Endothelial cell of umbilical vein (primary cell): ENCODE measurements around the gene PTMA. TPM values are rescaled to one million over a fixed set of nuclear protein-coding genes. Genes with fewer than 3 reads are reported as not detected.

Experiments used
- BruUV-seq: library from RNA; stranded (reverse); fragments of 400-500 nt; replicated peaks from 2 replicates; lab custom pipeline; 2021; lab: Mats Ljungman, UMichigan
- CTCF ChIA-PET: fragments of 300-600, 350-600 bp; sonication (Branson Sonifier 250); formaldehyde crosslinking; loops from one replicate; lab custom pipeline; 2021; ENCODE audit warnings: antibody characterized with exemption, inconsistent platforms; lab: Charles Lee
- POLR2A ChIA-PET: fragments of 300-600, 350-600 bp; sonication (Branson Sonifier 250); formaldehyde crosslinking; loops from one replicate; lab custom pipeline; 2021; ENCODE audit warnings: antibody characterized with exemption, inconsistent platforms; lab: Charles Lee
- DNase-seq: peaks from one replicate; pipeline ENCODE4 v3.0.0-alpha.2; 2011; ENCODE audit warnings: low read depth, low spot score
- FAIRE-seq: peaks from 2 replicates; lab custom pipeline; 2011; peaks lifted over from hg19 to GRCh38; lab: Jason Lieb, UNC
- H2AFZ ChIP-seq: 2 replicates; pipeline ENCODE4 v1.6.0; 2012; ENCODE audit warnings: low read depth, low read length, control low read depth, inconsistent platforms
- H3K27ac ChIP-seq: 2 replicates; pipeline ENCODE4 v1.5.1; 2011; ENCODE audit warnings: low read depth, mild to moderate bottlenecking, control low read depth, low read length, moderate library complexity; ENCODE audit not compliant: insufficient read depth
- H3K27me3 ChIP-seq, 2 experiments: 2 replicates each; pipeline versions ENCODE4 v1.6.0 to v1.6.1; 2011; ENCODE audit warnings: low read length in 2 of 2, mixed read lengths in 1 of 2; ENCODE audit not compliant: control insufficient read depth in 2 of 2, insufficient read depth in 2 of 2
- H3K36me3 ChIP-seq, 2 experiments: 2 replicates in 1 of 2; 3 replicates in 1 of 2; pipeline ENCODE4 v1.5.1; 2011; ENCODE audit warnings: low read length in 2 of 2, mild to moderate bottlenecking in 1 of 2, moderate library complexity in 1 of 2; ENCODE audit not compliant: control insufficient read depth in 2 of 2, insufficient read depth in 2 of 2; ENCODE audit errors: extremely low read depth in 1 of 2
- H3K4me1 ChIP-seq: 3 replicates; pipeline ENCODE4 v1.5.1; 2011; ENCODE audit warnings: mild to moderate bottlenecking, low read length; ENCODE audit not compliant: control insufficient read depth, insufficient read depth; ENCODE audit errors: extremely low read depth
- H3K4me2 ChIP-seq: 2 replicates; pipeline ENCODE4 v1.6.1; 2011; ENCODE audit warnings: low read length, control low read depth, mixed read lengths; ENCODE audit not compliant: insufficient read depth
- H3K4me3 ChIP-seq, 3 experiments: fragments of 200-600 bp in 1 of 3; sonication (generic), shearing (Covaris generic) in 1 of 3; replicated peaks in 1 of 3; 2 replicates each; pipeline ENCODE4 v1.5.1; 2011 to 2016; ENCODE audit warnings: control low read depth in 3 of 3, low read length in 3 of 3, mild to moderate bottlenecking in 2 of 3, inconsistent platforms in 1 of 3, low read depth in 1 of 3, moderate library complexity in 1 of 3; ENCODE audit not compliant: insufficient read depth in 1 of 3
- H3K79me2 ChIP-seq: 2 replicates; pipeline ENCODE4 v1.6.0; 2012; ENCODE audit warnings: low read length, inconsistent platforms; ENCODE audit not compliant: control insufficient read depth, insufficient read depth
- H3K9ac ChIP-seq: replicated peaks from 2 replicates; pipeline ENCODE3; 2011; ENCODE audit warnings: low read length, control low read depth; ENCODE audit not compliant: insufficient read depth; ENCODE audit errors: extremely low read depth
- H3K9me1 ChIP-seq: replicated peaks from 3 replicates; pipeline ENCODE4 v1.6.0; 2011; ENCODE audit warnings: mild to moderate bottlenecking, low read length; ENCODE audit not compliant: control insufficient read depth, insufficient read depth; ENCODE audit errors: extremely low read depth
- H3K9me3 ChIP-seq: replicated peaks from 2 replicates; pipeline ENCODE4 v1.5.1; 2012; ENCODE audit warnings: low read length, inconsistent platforms; ENCODE audit not compliant: control insufficient read depth, insufficient read depth
- H4K20me1 ChIP-seq: replicated peaks from 2 replicates; pipeline ENCODE3; 2011; ENCODE audit warnings: mild to moderate bottlenecking, low read length; ENCODE audit not compliant: control insufficient read depth, insufficient read depth; ENCODE audit errors: extremely low read depth
- CTCF ChIP-seq, 2 donors: IDR thresholded peaks; 1 replicate in 1 of 2; 2 replicates in 1 of 2; pipeline ENCODE4 v1.5.1; 2011; ENCODE audit warnings: low read length in 2 of 2, mild to moderate bottlenecking in 2 of 2, moderate library complexity in 2 of 2, control low read depth in 1 of 2, inconsistent platforms in 1 of 2, low read depth in 1 of 2; ENCODE audit not compliant: insufficient read depth in 1 of 2; ENCODE audit errors: extremely low read depth in 1 of 2
- EZH2 ChIP-seq: IDR thresholded peaks from 2 replicates; pipeline ENCODE4 v1.6.1; 2012; ENCODE audit warnings: borderline replicate concordance, low read depth, mild to moderate bottlenecking, moderate library complexity, low read length, inconsistent platforms; ENCODE audit not compliant: severe bottlenecking
- FOS ChIP-seq: IDR thresholded peaks from 2 replicates; pipeline ENCODE4 v1.6.1; 2011; ENCODE audit warnings: mild to moderate bottlenecking, low read length, moderate library complexity, borderline replicate concordance; ENCODE audit not compliant: insufficient read depth
- GATA2 ChIP-seq: IDR thresholded peaks from 2 replicates; pipeline ENCODE4 v1.7.0; 2011; ENCODE audit warnings: low read depth, mild to moderate bottlenecking, moderate library complexity, mixed read lengths, low read length; ENCODE audit not compliant: insufficient read length, insufficient read depth
- JUN ChIP-seq: IDR thresholded peaks from 2 replicates; pipeline ENCODE4 v1.6.1; 2011; ENCODE audit warnings: borderline replicate concordance, low read depth; ENCODE audit not compliant: insufficient read length, insufficient read depth
- MAX ChIP-seq: IDR thresholded peaks from 2 replicates; pipeline ENCODE4 v1.6.1; 2011; ENCODE audit not compliant: insufficient read depth, insufficient read length
- MYC ChIP-seq: IDR thresholded peaks from one replicate; pipeline ENCODE4 v1.6.1; 2011; ENCODE audit warnings: mild to moderate bottlenecking, low read depth, low read length
- POLR2A ChIP-seq: IDR thresholded peaks from 2 replicates; pipeline ENCODE4 v1.6.1; 2012; ENCODE audit warnings: low read depth, mild to moderate bottlenecking, control low read depth, low read length
- POLR2AphosphoS5 ChIP-seq: IDR thresholded peaks from 2 replicates; pipeline ENCODE4 v1.6.1; 2012; ENCODE audit warnings: low read depth, mild to moderate bottlenecking, control low read depth, low read length, moderate library complexity; ENCODE audit not compliant: insufficient read depth
- dilution Hi-C: fragments of 300-500 bp; cut with MboI; formaldehyde crosslinking; loops from one replicate; pipeline ENCODE4 v1.15.0; 2019; ENCODE audit warnings: low sequenced_read_pairs; ENCODE audit not compliant: extremely low pct_ligation_motif_present
- intact Hi-C: fragments of 100-400 bp; cut with micrococcal nuclease; formaldehyde crosslinking; loops from one replicate; pipeline ENCODE4 v1.10.0; 2022
- polyA plus RNA-seq, 4 experiments: library from polyadenylated mRNA; depleted of rRNA in 3 of 4; stranded (reverse) in 3 of 4; unstranded in 1 of 4; fragments of >200 nt; gene quantifications; 2 replicates each; pipeline versions ENCODE4 v1.2.1 to v1.2.3, GENCODE V29; 2011 to 2012; ENCODE audit warnings: missing spikeins in 1 of 4
- total RNA-seq: library from RNA; stranded (reverse); gene quantifications from 2 replicates; pipeline ENCODE4 v1.2.3, GENCODE V29; 2021

Gene PTMA
- total and polyA plus RNA-seq, 2 donors (not counting 3 experiments of a cell fraction or from before 2014, with no cell fraction given) = 404 to 1,488 TPM

- FAIRE-seq (no peak), DNase-seq (no peak)
- Histone ChIP-seq H3K9ac (no peak overlapping the region), H3K36me3 (no peaks in the 10 kb centered on the region), H3K27me3 (no peaks in the 10 kb centered on the region), H3K4me2 (no peak overlapping the region), H4K20me1 (no peaks in the 10 kb centered on the region), H3K9me3 (no peaks in the 10 kb centered on the region), H3K27ac (no peak overlapping the region), H2AFZ (no peak overlapping the region), H3K79me2 (no peaks in the 10 kb centered on the region), H3K4me3 (no peak overlapping the region), H3K4me1 (peaks cover 2% of the 10 kb centered on the region), H3K9me1 (no peaks in the 10 kb centered on the region)
- BruUV-seq = no TSS peak
- dilution Hi-C loops (no loop called here), intact Hi-C loops (loop anchor here (1.0 kb wide), 1 partner anchor 29 kb away; no protein-coding TSS in a partner anchor)
- POLR2A ChIA-PET = interaction anchor here (0.6 to 1.1 kb wide), 3 partner anchors 22 to 133 kb away, joined by 3 to 5 read pairs (median 3); partner anchors contain the start of gene PTMA
- CTCF ChIA-PET = interaction anchor here (0.6 to 9.6 kb wide), 11 partner anchors 9 to 82 kb away, joined by 3 to 107 read pairs (median 6); partner anchors contain the start of gene PTMA
- TF ChIP-seq MAX (no peak), EZH2 (no peak), CTCF (IDR thresholded peaks at IDR 0.05; ENCODE audit: extremely low read depth in 1 of 2, insufficient read depth in 1 of 2, low read depth in 1 of 2, low read length in 2 of 2) (no peak), MYC (no peak), POLR2A (no peak), GATA2 (no peak), POLR2AphosphoS5 (no peak), FOS (no peak), JUN (no peak)
Observed at GRCh38 chr2:231686192-231687100, 21.9 kb upstream of the PTMA start.
